Stimulated activated CD8-positive, alpha-beta memory T cell treated with anti-CD3 and anti-CD28 coated beads, Interleukin-2, amount 100 ng/mL, for 48 hours (primary cell): ENCODE data around the gene TRAF7.

Source experiments
- DNase-seq, 2 donors: peaks; one replicate each; pipeline ENCODE4 v3.0.0-alpha.2; 2020; ENCODE audit warnings: low read depth in 2 of 2

The TRAF7 gene

GRCh38 chr16:2216330-2216729 lies 60.7 kb downstream of the TRAF7 start:
- no peak for DNase-seq

GRCh38 chr16:2223221-2223941 lies 67.8 kb downstream of the TRAF7 start, which contains the start of gene E4F1:
TSS of gene E4F1 (plus strand) at chr16:2223591. CDS start at chr16:2223614, 23 bp downstream.
- DNase-seq: peak; percentile 100

GRCh38 chr16:2223942-2224486 lies 68.4 kb downstream of the TRAF7 start:
- no peak for DNase-seq

- no peak for DNase-seq
Measured at GRCh38 chr16:2226245-2226793, 70.7 kb downstream of the TRAF7 start.

GRCh38 chr16:2226918-2227317 lies 71.3 kb downstream of the TRAF7 start:
- DNase-seq: no peak
